ENCODE measurements around the gene WNK1. TPM values are rescaled to one million over a fixed set of nuclear protein-coding genes. Genes with fewer than 3 reads are reported as not detected.

The WNK1 gene
- polyA plus RNA-seq, 2 donors, result 66.0 to 72.3 TPM

DNA sequence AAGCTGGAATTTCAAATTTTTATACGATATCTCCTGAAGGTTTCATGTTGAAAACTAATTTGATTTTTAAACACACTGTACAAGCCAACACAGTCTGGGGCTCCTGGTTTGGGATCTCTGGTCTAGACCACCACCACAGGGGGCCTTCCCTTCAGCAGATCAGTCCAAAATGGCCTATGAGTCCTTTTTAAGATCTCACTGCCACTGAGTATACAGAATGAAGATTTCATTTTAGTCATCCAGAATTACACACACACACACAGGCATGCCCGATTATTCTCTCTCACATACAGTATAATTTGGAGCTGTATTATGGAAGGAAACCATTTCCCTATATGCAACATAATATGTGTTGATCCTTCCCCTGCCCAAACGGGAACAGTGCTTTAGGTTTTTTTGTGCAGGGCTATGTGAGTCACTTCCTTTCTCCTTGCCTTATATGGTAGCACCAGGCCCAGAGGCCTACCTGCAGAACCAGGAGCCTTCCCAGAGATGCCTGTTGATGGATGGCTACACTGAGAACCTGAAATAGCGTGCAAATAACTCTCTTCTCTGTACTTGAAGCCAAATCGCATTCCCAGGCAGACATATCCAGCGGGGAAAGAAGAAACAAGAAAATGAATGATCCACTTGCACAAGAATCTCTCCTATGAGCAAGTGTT lies 28.1 kb upstream of the WNK1 start:
- H3K36me3 ChIP-seq (ENCODE audit: control insufficient read depth in 2 of 2, insufficient read depth in 2 of 2, low read length in 1 of 2), result no peaks in the 10 kb centered on the region
- H3K9me3 ChIP-seq (ENCODE audit: control insufficient read depth in 2 of 2, insufficient read depth in 1 of 2, low read depth in 1 of 2, low read length in 1 of 2), result no peaks in the 10 kb centered on the region
- H3K4me1 ChIP-seq (ENCODE audit: control insufficient read depth in 2 of 2, insufficient read depth in 2 of 2, low read length in 1 of 2), result no peaks in the 10 kb centered on the region
- 45 to 58% methylated on average over 6 of the region's 6 CpGs for WGBS, 2 donors
- H3K27me3 ChIP-seq (ENCODE audit: control insufficient read depth in 1 of 2, insufficient read depth in 2 of 2, low read length in 2 of 2), result no peaks in the 10 kb centered on the region
- H3K4me3 ChIP-seq (ENCODE audit: low read depth in 1 of 2, low read length in 2 of 2), result no peak overlapping the region
- peak overlapping the region; percentile 3 to 89 for H3K27ac ChIP-seq (ENCODE audit: low read depth in 2 of 2, low read length in 1 of 2)

DNA sequence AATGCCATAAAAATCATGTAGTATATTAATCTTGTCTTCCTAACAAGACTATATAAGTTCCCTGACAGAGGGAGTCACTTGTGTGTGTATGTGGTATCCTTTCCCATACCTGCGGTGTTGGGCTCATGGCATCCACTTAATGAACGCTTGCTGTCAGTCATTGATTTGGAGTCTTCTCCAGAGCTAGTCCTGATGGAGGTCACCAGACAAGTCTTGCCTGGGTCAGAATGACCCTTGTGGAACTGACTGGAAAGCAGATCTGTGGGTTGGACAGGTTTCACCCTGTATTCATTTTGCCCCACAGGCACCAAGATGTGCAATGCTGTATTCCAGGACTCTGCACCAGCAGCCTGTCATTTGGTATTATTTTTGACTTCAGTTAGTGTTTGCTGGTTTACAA lies 27.3 kb upstream of the WNK1 start:
- no peaks in the 10 kb centered on the region for H3K36me3 ChIP-seq (ENCODE audit: control insufficient read depth in 2 of 2, insufficient read depth in 2 of 2, low read length in 1 of 2)
- no peak overlapping the region for H3K27ac ChIP-seq (ENCODE audit: low read depth in 2 of 2, low read length in 1 of 2)
- H3K4me1 ChIP-seq (ENCODE audit: control insufficient read depth in 2 of 2, insufficient read depth in 2 of 2, low read length in 1 of 2), result no peaks in the 10 kb centered on the region
- no peaks in the 10 kb centered on the region for H3K27me3 ChIP-seq (ENCODE audit: control insufficient read depth in 1 of 2, insufficient read depth in 2 of 2, low read length in 2 of 2)
- no peaks in the 10 kb centered on the region for H3K9me3 ChIP-seq (ENCODE audit: control insufficient read depth in 2 of 2, insufficient read depth in 1 of 2, low read depth in 1 of 2, low read length in 1 of 2)
- WGBS, 2 donors, result 97 to 98% methylated on average over 2 of the region's 2 CpGs
- no peak overlapping the region for H3K4me3 ChIP-seq (ENCODE audit: low read depth in 1 of 2, low read length in 2 of 2)

DNA sequence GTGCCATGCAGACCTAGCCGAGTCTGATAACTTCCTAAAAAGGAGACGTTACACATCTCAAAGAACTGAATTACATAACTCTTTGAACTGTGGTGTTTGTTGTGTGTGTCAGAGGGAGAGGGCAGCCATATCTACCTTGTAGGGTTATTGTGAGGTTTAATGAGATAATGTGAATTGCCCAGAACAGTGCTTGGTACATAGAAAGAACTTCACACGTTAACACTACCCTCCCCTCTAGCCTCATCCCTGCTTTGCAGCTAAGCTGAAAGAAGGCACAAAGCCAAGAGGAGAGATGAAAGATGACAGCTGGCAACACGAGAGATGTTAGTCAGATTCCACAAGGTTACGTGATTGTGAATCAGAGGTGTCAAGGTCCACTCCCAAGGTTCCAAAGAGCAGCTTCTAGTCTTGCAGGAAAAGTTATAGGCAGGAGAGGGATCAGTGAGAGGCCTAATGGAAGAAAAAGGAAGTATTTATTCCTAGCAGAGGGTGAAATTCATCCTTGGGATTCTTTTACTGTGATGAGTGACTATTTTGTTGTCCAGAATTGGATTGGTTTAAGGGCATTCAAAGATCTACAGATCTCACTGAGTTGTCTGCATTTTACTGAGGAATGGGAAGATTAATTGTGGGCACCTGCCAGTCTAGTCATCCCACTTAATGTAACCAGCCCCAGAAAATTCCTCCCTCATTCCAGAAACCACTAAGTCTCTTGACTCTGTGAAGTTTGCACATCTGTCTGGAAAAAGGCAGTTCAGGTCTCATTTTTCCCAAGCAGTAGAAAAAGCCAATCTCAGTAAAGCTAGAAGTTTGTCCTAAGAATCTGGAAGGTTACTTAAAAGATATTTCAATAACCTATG lies 25.9 kb upstream of the WNK1 start:
- 35 to 39% methylated on average over 5 of the region's 5 CpGs for WGBS, 2 donors
- Histone ChIP-seq H3K4me3 (ENCODE audit: low read depth in 1 of 2, low read length in 2 of 2) (no peak overlapping the region), H3K36me3 (ENCODE audit: control insufficient read depth in 2 of 2, insufficient read depth in 2 of 2, low read length in 1 of 2) (no peaks in the 10 kb centered on the region), H3K27me3 (ENCODE audit: control insufficient read depth in 1 of 2, insufficient read depth in 2 of 2, low read length in 2 of 2) (no peaks in the 10 kb centered on the region), H3K4me1 (ENCODE audit: control insufficient read depth in 2 of 2, insufficient read depth in 2 of 2, low read length in 1 of 2) (no peaks in the 10 kb centered on the region), H3K27ac (ENCODE audit: low read depth in 2 of 2, low read length in 1 of 2) (peak overlapping the region; percentile 14 to 52), H3K9me3 (ENCODE audit: control insufficient read depth in 2 of 2, insufficient read depth in 1 of 2, low read depth in 1 of 2, low read length in 1 of 2) (no peaks in the 10 kb centered on the region)

DNA sequence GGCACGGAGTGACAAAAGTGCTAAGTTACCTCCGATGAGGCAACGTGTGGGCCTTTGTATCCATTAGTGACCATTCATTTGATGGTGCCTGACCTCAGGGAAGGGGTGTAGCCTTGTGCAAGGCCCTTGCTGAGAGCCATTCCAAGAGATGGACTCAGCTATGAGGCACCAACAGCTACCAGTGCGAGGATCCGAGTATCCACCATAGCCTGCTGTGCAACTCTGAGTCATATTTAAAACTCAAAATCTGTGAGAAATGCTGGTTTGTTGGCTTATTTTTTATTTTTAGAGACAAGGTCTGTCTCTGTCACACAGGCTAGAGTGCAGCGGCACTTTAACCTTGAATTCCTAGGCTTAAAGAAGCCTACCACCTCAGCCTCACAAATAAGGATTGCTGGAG lies 25.1 kb upstream of the WNK1 start:
- H3K4me1 ChIP-seq (ENCODE audit: control insufficient read depth in 2 of 2, insufficient read depth in 2 of 2, low read length in 1 of 2), result no peaks in the 10 kb centered on the region

DNA sequence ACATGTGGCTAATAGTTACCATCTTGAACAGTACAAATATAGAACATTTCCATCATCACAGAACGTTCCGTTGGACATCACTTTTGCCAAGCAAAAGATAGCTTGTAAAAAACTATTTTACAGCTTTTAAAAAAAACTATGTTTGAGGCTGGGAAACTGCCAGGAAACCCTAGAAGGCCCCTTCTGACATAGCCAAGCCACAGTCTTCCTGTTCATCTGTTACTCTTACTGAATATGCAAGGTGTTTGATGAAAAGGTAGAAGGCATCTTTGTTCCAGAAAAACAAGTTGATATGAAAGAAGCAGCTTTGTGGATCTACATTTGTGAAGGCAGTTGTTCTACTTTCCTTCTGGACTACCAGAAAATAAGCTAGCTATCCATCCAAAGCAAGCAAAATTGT lies 23.6 kb upstream of the WNK1 start:
- Histone ChIP-seq H3K27me3 (ENCODE audit: control insufficient read depth in 1 of 2, insufficient read depth in 2 of 2, low read length in 2 of 2) (no peaks in the 10 kb centered on the region), H3K4me1 (ENCODE audit: control insufficient read depth in 2 of 2, insufficient read depth in 2 of 2, low read length in 1 of 2) (no peaks in the 10 kb centered on the region), H3K36me3 (ENCODE audit: control insufficient read depth in 2 of 2, insufficient read depth in 2 of 2, low read length in 1 of 2) (no peaks in the 10 kb centered on the region), H3K4me3 (ENCODE audit: low read depth in 1 of 2, low read length in 2 of 2) (no peak overlapping the region), H3K9me3 (ENCODE audit: control insufficient read depth in 2 of 2, insufficient read depth in 1 of 2, low read depth in 1 of 2, low read length in 1 of 2) (no peaks in the 10 kb centered on the region), H3K27ac (ENCODE audit: low read depth in 2 of 2, low read length in 1 of 2) (no peak overlapping the region)
- 71 to 74% methylated on average over 2 of the region's 2 CpGs for WGBS, 2 donors

More for the DNA sequence above, 25.1 kb upstream of the WNK1 start:
- no peak overlapping the region for H3K4me3 ChIP-seq (ENCODE audit: low read depth in 1 of 2, low read length in 2 of 2)
- no peaks in the 10 kb centered on the region for H3K27me3 ChIP-seq (ENCODE audit: control insufficient read depth in 1 of 2, insufficient read depth in 2 of 2, low read length in 2 of 2)
- 90 to 95% methylated on average over 6 of the region's 6 CpGs for WGBS, 2 donors
- no peak overlapping the region for H3K27ac ChIP-seq (ENCODE audit: low read depth in 2 of 2, low read length in 1 of 2)
- H3K9me3 ChIP-seq (ENCODE audit: control insufficient read depth in 2 of 2, insufficient read depth in 1 of 2, low read depth in 1 of 2, low read length in 1 of 2), result no peaks in the 10 kb centered on the region
- H3K36me3 ChIP-seq (ENCODE audit: control insufficient read depth in 2 of 2, insufficient read depth in 2 of 2, low read length in 1 of 2), result no peaks in the 10 kb centered on the region

DNA sequence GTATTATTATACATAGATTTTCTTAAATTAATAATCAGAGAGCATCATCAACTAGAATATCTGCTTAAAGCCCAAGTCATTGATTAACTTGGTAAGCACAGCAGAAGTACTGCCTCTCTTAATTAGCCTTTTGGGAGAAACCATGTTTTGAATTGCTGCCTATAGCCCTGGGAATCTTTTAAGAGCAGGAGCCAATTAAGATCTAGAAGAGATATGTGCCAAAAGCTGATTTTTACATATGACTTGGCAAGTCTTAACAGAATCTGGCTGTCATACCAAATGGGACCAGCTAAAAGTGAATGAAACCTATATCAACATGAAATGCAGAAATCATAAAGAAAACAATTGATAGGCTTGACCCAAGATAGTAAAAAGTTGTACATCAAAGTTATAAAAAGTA lies 23.2 kb upstream of the WNK1 start:
- no peak overlapping the region for H3K4me3 ChIP-seq (ENCODE audit: low read depth in 1 of 2, low read length in 2 of 2)
- H3K36me3 ChIP-seq (ENCODE audit: control insufficient read depth in 2 of 2, insufficient read depth in 2 of 2, low read length in 1 of 2), result no peaks in the 10 kb centered on the region
- H3K27ac ChIP-seq (ENCODE audit: low read depth in 2 of 2, low read length in 1 of 2), result no peak overlapping the region
- no peaks in the 10 kb centered on the region for H3K4me1 ChIP-seq (ENCODE audit: control insufficient read depth in 2 of 2, insufficient read depth in 2 of 2, low read length in 1 of 2)
- no peaks in the 10 kb centered on the region for H3K27me3 ChIP-seq (ENCODE audit: control insufficient read depth in 1 of 2, insufficient read depth in 2 of 2, low read length in 2 of 2)
- no peaks in the 10 kb centered on the region for H3K9me3 ChIP-seq (ENCODE audit: control insufficient read depth in 2 of 2, insufficient read depth in 1 of 2, low read depth in 1 of 2, low read length in 1 of 2)

DNA sequence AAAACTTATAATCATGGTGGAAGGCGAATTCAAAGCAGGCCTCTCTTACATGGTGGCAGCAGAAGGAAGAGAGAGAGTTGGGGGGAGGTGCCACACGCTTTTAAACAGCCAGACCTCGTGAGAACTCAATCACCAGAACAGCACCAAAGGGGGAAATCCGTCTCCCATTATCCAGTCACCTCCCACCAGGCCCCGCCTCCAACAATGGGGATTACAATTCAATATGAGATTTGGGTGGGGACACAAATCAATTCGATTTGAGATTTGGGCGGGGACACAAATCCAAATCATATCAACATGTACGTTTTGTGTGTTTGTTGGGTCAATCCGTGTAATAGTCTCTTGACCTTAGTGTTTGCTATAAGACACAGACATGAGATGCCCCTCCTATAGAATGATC lies 21.8 kb upstream of the WNK1 start:
- no peaks in the 10 kb centered on the region for H3K9me3 ChIP-seq (ENCODE audit: control insufficient read depth in 2 of 2, insufficient read depth in 1 of 2, low read depth in 1 of 2, low read length in 1 of 2)
- no peak overlapping the region for H3K4me3 ChIP-seq (ENCODE audit: low read depth in 1 of 2, low read length in 2 of 2)
- no peak overlapping the region for H3K27ac ChIP-seq (ENCODE audit: low read depth in 2 of 2, low read length in 1 of 2)
- 96% methylated on average over 9 of the region's 9 CpGs for WGBS, 2 donors
- H3K36me3 ChIP-seq (ENCODE audit: control insufficient read depth in 2 of 2, insufficient read depth in 2 of 2, low read length in 1 of 2), result no peaks in the 10 kb centered on the region
- H3K27me3 ChIP-seq (ENCODE audit: control insufficient read depth in 1 of 2, insufficient read depth in 2 of 2, low read length in 2 of 2), result no peaks in the 10 kb centered on the region
- H3K4me1 ChIP-seq (ENCODE audit: control insufficient read depth in 2 of 2, insufficient read depth in 2 of 2, low read length in 1 of 2), result no peaks in the 10 kb centered on the region

DNA sequence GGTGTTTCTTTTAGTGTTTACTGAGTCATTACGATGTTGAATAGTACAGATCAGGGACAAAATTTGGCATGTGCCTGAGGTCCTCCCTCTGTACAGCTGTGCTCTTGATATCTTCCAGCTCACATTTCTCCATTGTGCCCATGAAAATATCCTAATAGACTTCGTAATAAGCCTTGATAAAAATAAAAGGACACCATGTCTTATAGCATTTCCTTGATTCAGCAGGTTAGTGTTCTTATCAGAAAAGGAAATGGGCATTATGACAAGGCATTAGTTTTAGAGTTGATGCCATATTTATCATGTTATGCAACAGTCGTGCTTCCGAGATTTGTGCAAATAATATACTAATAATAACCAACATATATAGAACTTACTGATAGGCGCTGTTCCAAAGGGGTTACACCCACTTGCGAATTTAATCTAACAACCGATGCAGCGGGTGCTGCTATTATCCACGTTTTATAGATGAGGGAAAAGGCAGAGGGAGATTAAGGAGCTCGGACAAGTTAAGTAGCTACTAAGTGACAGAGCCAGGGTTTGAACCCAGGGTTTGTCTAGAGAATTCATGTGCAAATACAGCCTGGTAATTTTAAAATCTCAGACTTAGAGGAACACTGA lies 15.1 kb upstream of the WNK1 start:
- Histone ChIP-seq H3K36me3 (ENCODE audit: control insufficient read depth in 2 of 2, insufficient read depth in 2 of 2, low read length in 1 of 2) (no peaks in the 10 kb centered on the region), H3K27me3 (ENCODE audit: control insufficient read depth in 1 of 2, insufficient read depth in 2 of 2, low read length in 2 of 2) (no peaks in the 10 kb centered on the region), H3K4me1 (ENCODE audit: control insufficient read depth in 2 of 2, insufficient read depth in 2 of 2, low read length in 1 of 2) (no peaks in the 10 kb centered on the region), H3K9me3 (ENCODE audit: control insufficient read depth in 2 of 2, insufficient read depth in 1 of 2, low read depth in 1 of 2, low read length in 1 of 2) (no peaks in the 10 kb centered on the region), H3K27ac (ENCODE audit: low read depth in 2 of 2, low read length in 1 of 2) (no peak overlapping the region), H3K4me3 (ENCODE audit: low read depth in 1 of 2, low read length in 2 of 2) (no peak overlapping the region)
- 55 to 66% methylated on average over 10 of the region's 10 CpGs for WGBS, 2 donors

DNA sequence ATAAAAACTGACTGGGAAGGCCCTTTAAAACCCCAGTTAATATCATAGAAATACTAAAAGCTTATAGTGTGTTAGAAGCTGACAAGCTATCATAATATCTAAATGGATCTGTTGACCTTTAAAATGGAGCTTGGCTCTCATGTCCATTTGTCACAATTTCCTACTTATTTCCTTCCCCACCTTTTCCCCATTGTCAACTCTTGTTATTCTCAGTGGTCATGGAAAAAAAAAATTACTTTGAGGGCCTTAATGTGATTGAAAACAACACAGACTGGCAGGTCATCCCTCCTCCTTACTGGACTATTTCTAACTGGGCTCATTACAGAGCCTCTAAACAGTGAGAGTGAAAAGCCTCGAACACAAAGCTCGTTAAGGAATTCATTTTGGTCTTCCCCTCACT lies 13.7 kb upstream of the WNK1 start:
- Histone ChIP-seq H3K36me3 (ENCODE audit: control insufficient read depth in 2 of 2, insufficient read depth in 2 of 2, low read length in 1 of 2) (no peaks in the 10 kb centered on the region), H3K4me1 (ENCODE audit: control insufficient read depth in 2 of 2, insufficient read depth in 2 of 2, low read length in 1 of 2) (no peaks in the 10 kb centered on the region), H3K4me3 (ENCODE audit: low read depth in 1 of 2, low read length in 2 of 2) (no peak overlapping the region), H3K27me3 (ENCODE audit: control insufficient read depth in 1 of 2, insufficient read depth in 2 of 2, low read length in 2 of 2) (no peaks in the 10 kb centered on the region), H3K27ac (ENCODE audit: low read depth in 2 of 2, low read length in 1 of 2) (no peak overlapping the region), H3K9me3 (ENCODE audit: control insufficient read depth in 2 of 2, insufficient read depth in 1 of 2, low read depth in 1 of 2, low read length in 1 of 2) (no peaks in the 10 kb centered on the region)
- 87 to 89% methylated on average over 2 of the region's 2 CpGs for WGBS, 2 donors
